ENCODE data around the gene NRIP3. TPM values are rescaled to one million over a fixed set of nuclear protein-coding genes. Genes with fewer than 3 reads are reported as not detected.

The NRIP3 gene
- total and polyA plus RNA-seq, 5 donors from 2014 or later: 0.38 to 3.4 (median 0.63) TPM; not detected in 1

DNA sequence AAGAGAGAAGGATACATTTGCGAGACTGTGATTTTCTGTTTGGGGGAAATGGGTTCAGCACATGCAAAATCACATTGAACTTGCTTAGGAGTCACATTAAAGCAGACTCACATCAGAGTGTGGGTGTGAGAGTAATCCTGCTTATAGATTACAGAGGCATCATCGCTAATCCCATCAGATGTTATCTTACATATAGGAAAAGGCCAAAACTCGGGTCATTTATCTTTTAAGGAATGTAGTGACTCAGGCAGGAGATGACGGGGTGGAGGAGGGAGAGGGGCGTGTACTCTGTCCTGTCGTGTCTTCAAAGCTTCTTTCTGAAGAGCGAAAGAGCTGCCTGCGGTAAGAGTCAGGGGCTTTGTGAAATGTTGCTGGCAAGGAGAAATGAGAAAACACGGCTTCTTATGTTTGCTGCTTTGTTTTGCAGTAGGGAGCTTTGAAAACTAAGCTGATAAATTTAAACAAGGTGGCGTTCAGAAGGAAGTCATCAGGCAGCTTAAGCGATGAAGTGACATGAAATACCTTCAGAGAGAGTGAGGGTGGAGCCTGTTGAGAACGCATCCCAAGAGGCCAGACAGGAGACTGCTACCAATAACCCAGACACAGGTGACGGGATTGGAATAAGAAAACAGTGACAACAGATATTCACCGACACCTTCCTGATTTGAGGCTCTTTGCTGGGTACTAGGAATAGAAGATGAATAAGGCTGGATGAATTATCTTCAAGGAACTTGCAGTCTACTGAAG, 68.9 kb downstream of the NRIP3 start:
- H3K4me3 ChIP-seq (ENCODE audit: low read depth, low read length): no peak overlapping the region

DNA sequence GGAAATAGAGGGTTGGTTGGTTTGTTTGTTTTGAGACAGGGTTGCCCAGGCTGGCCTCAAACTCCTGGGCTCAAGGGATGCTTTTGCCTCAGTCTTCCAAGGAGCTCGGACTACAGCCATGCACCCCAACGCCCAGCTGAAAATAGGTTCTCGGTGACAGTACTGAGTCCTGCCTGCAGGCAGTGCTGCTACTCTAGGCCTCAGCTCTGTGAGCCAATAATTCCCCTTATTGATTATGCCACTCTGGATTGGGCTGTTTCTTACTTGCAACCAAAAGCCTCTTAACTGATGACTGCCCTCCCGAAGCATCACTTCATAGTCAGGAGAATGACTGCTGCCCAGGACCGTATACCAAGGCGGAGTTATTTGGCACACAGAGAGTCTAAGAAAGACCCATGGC, 69.9 kb downstream of the NRIP3 start:
- Mint-ChIP-seq H3K36me3 (no peaks in the 10 kb centered on the region), H3K27ac (no peak overlapping the region), H3K4me3 (no peak overlapping the region), H3K27me3 (no peaks in the 10 kb centered on the region), H3K4me1 (no peaks in the 10 kb centered on the region), H3K9me3 (no peaks in the 10 kb centered on the region)
- Histone ChIP-seq H3K36me3 (ENCODE audit: control insufficient read depth, insufficient read depth, low read length) (no peaks in the 10 kb centered on the region), H3K27ac (ENCODE audit: insufficient read depth, low read length, poor library complexity, severe bottlenecking) (no peak overlapping the region), H3K9me3 (ENCODE audit: control insufficient read depth in 2 of 2, low read length in 2 of 2) (no peaks in the 10 kb centered on the region), H3K4me3 (ENCODE audit: low read depth, low read length) (no peak overlapping the region), H3K4me1 (ENCODE audit: control insufficient read depth, insufficient read depth, low read length, poor library complexity, severe bottlenecking) (no peaks in the 10 kb centered on the region), H3K27me3 (ENCODE audit: control insufficient read depth, insufficient read depth, low read length) (no peaks in the 10 kb centered on the region)
- no peak for ATAC-seq (ENCODE audit: low read depth in 2 of 2)
- DNase-seq: no peak

More for the DNA sequence above, 68.9 kb downstream of the NRIP3 start:
- H3K9me3 Mint-ChIP-seq: no peaks in the 10 kb centered on the region
- no peaks in the 10 kb centered on the region for H3K27me3 ChIP-seq (ENCODE audit: control insufficient read depth, insufficient read depth, low read length)
- H3K27ac Mint-ChIP-seq: peak overlapping the region in 1 of 3 donors; percentile 50
- H3K27ac ChIP-seq (ENCODE audit: insufficient read depth, low read length, poor library complexity, severe bottlenecking): no peak overlapping the region
- no peaks in the 10 kb centered on the region for H3K4me1 ChIP-seq (ENCODE audit: control insufficient read depth, insufficient read depth, low read length, poor library complexity, severe bottlenecking)
- H3K36me3 Mint-ChIP-seq: no peaks in the 10 kb centered on the region
- ATAC-seq (ENCODE audit: low read depth in 2 of 2): no peak
- no peaks in the 10 kb centered on the region for H3K9me3 ChIP-seq (ENCODE audit: control insufficient read depth in 2 of 2, low read length in 2 of 2)
- no peaks in the 10 kb centered on the region for H3K4me1 Mint-ChIP-seq
- no peak for DNase-seq
- H3K27me3 Mint-ChIP-seq: no peaks in the 10 kb centered on the region
- H3K4me3 Mint-ChIP-seq: peak overlapping the region in 1 of 4 donors; percentile 38
- no peaks in the 10 kb centered on the region for H3K36me3 ChIP-seq (ENCODE audit: control insufficient read depth, insufficient read depth, low read length)

DNA sequence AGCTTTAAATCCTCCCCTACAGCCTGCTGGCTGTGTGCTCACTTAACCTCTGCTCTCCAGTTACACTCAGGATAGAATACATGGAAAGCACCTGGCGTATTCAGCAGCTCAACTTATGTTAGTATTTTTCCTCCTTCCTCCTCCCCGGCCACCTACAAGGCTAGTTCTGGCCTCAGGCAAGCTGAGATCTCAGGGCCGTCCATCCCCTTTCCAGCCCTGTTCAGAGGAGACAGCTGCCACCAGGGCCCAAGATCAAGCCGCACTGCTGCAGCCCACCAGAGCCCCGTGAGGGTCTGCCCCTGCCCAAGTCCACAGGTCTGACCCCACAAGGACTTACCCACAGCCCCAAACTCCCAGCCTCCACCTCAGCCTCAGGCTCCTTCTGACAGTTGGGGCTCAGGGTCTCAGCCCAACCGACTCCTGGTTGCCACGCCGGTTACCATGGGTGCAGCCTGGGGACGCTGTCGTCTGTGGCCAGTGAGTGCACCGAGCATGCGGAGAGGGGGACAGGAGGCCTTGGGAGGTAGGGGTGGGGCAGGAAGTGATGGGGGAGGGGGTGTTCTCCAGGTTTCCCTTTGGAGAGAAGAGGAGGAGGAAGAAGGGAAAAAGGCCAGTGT, 71.1 kb downstream of the NRIP3 start, which contains the start of gene C11orf16:
Gene C11orf16, minus strand, starts transcription at position 384 of the 617 bp plus-strand sequence. CDS start 639 bp downstream, outside the sequence.
- Mint-ChIP-seq H3K27ac (peak within 1 kb of the TSS in 1 of 3 donors; percentile 4), H3K4me3 (no peak within 1 kb of the TSS), H3K9me3 (no peaks in the 10 kb centered on the region), H3K27me3 (no peaks in the 10 kb centered on the region), H3K4me1 (no peaks in the 10 kb centered on the region), H3K36me3 (no peaks in the 10 kb centered on the region)
- Histone ChIP-seq H3K4me3 (ENCODE audit: low read depth, low read length) (no peak within 1 kb of the TSS), H3K27me3 (ENCODE audit: control insufficient read depth, insufficient read depth, low read length) (no peaks in the 10 kb centered on the region), H3K27ac (ENCODE audit: insufficient read depth, low read length, poor library complexity, severe bottlenecking) (no peak within 1 kb of the TSS), H3K36me3 (ENCODE audit: control insufficient read depth, insufficient read depth, low read length) (no peaks in the 10 kb centered on the region), H3K4me1 (ENCODE audit: control insufficient read depth, insufficient read depth, low read length, poor library complexity, severe bottlenecking) (no peaks in the 10 kb centered on the region), H3K9me3 (ENCODE audit: control insufficient read depth in 2 of 2, low read length in 2 of 2) (no peaks in the 10 kb centered on the region)
- DNase-seq (no peak), ATAC-seq (ENCODE audit: low read depth in 2 of 2) (no peak)

Other genes starting within 250 kb of the NRIP3 start
- gene AKIP1, start 92.8 kb downstream of the NRIP3 start, total RNA-seq: 15.9 TPM
- 10 to 100 TPM; 31.0 to 43.7 (median 34.6) TPM for gene AKIP1, start 92.8 kb downstream of the NRIP3 start, polyA plus RNA-seq
- not detected for gene C11orf16, start 71.1 kb downstream of the NRIP3 start, total RNA-seq
- gene C11orf16, start 71.1 kb downstream of the NRIP3 start, polyA plus RNA-seq: under 1 TPM in 1 of 4 donors, not detected in 3; 0.09 TPM
- not detected for gene ASCL3, start 61.0 kb downstream of the NRIP3 start, total RNA-seq
- not detected for gene ASCL3, start 61.0 kb downstream of the NRIP3 start, polyA plus RNA-seq
- gene TMEM9B, start 39.6 kb downstream of the NRIP3 start, total RNA-seq: 38.7 TPM
- 100 to 1,000 TPM; 105 to 147 (median 120) TPM for gene TMEM9B, start 39.6 kb downstream of the NRIP3 start, polyA plus RNA-seq
- not detected for gene SCUBE2, start 87.6 kb upstream of the NRIP3 start, total RNA-seq
- not detected for gene SCUBE2, start 87.6 kb upstream of the NRIP3 start, polyA plus RNA-seq